ENCODE measurements around the gene LCE3A.

DNA sequence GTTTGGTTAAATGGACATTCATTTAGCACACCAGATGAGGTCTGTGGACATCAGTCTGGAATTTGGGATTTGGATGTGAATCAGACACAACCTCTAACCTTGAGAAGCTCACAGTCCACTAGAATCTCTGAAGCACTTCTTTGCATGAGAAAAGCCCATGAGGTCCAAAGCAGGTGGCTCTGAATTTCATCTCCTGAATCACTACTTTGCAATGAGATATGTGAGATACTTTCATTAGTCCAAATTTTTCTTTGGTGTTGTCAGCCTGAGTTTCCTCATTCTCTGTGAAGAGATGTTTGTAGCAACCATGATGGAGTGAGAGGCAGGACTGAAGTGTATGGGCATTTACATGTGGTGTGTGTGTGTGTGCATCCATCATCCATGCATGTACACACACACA, 23.8 kb upstream of the LCE3A start:
- TF ChIP-seq CTCF (IDR thresholded peaks at IDR 0.05) (no peak), POLR2A (IDR thresholded peaks at IDR 0.05) (no peak)

Data from testis (tissue), 2 donors.